ENCODE measurements around the gene CD40. TPM values are rescaled to one million over a fixed set of nuclear protein-coding genes. Genes with fewer than 3 reads are reported as not detected.

The CD40 gene
- total RNA-seq, 4 donors from 2014 or later, result 12.0 to 17.5 (median 15.9) TPM

GRCh38 chr20:46122071-46122470 lies 4.0 kb downstream of the CD40 start:
- WGBS, 2 donors, result 78 to 82% methylated on average over 11 of the region's 11 CpGs
- TF ChIP-seq, protein P1, sequence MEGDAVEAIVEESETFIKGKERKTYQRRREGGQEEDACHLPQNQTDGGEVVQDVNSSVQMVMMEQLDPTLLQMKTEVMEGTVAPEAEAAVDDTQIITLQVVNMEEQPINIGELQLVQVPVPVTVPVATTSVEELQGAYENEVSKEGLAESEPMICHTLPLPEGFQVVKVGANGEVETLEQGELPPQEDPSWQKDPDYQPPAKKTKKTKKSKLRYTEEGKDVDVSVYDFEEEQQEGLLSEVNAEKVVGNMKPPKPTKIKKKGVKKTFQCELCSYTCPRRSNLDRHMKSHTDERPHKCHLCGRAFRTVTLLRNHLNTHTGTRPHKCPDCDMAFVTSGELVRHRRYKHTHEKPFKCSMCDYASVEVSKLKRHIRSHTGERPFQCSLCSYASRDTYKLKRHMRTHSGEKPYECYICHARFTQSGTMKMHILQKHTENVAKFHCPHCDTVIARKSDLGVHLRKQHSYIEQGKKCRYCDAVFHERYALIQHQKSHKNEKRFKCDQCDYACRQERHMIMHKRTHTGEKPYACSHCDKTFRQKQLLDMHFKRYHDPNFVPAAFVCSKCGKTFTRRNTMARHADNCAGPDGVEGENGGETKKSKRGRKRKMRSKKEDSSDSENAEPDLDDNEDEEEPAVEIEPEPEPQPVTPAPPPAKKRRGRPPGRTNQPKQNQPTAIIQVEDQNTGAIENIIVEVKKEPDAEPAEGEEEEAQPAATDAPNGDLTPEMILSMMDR (IDR thresholded peaks at IDR 0.05), result no peak
- TF ChIP-seq POLR2A (IDR thresholded peaks at IDR 0.05), result no peak
- intact Hi-C loops (cut with DNase I; ENCODE audit: low total_unique reads), result no loop called here
- no peak overlapping the region for H3K4me3 ChIP-seq (ENCODE audit: low read depth, poor library complexity, severe bottlenecking)
- peak in 1 of 2 donors; percentile 63 for DNase-seq (ENCODE audit: low spot score in 2 of 2)

DNA sequence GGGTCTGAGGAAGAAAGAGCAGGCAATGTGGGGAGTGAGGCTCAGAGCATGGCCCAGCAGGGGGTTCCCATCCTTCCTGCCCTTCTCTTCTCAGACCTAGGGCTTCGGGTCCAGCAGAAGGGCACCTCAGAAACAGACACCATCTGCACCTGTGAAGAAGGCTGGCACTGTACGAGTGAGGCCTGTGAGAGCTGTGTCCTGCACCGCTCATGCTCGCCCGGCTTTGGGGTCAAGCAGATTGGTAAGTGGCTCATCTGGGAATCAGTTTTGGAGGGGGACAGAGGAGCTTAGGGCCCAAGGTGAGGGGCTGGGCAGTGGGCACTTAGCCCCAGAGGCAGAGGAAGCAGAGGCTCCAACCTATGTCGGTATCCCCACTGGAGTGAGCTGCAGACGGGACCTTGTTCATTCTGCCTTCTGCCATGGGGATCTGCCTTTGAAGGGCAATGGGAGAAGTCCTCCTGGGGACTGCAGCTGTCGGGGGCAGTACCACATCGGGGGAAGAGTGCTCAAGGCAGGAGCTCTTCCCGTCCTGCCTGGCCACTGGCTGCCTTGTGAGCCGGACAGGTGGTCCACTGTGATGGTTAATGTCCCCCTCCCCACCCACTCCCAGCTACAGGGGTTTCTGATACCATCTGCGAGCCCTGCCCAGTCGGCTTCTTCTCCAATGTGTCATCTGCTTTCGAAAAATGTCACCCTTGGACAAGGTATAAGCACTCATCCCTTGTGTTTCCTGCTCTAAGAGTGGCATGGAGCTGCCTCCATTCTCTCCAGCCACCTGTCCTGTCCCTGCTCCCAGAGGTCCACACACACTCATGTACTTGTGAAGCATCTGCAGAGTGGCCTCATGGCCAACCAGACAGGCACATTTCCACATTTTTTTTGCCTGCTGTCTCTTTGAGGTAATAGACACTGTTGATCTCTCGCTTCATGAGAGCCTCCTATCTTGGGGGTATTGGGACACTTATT lies 4.7 kb downstream of the CD40 start:
- DNase-seq (ENCODE audit: low spot score in 2 of 2), result peak in 1 of 2 donors; percentile 58
- WGBS, 2 donors, result 90 to 91% methylated on average over 15 of the region's 15 CpGs

GRCh38 chr20:46123482-46124245 lies 5.5 kb downstream of the CD40 start:
- WGBS, 2 donors, result 89 to 91% methylated on average over 11 of the region's 11 CpGs
- no peak overlapping the region for H3K4me3 ChIP-seq (ENCODE audit: low read depth, poor library complexity, severe bottlenecking)
- TF ChIP-seq, protein P1 (IDR thresholded peaks at IDR 0.05), result no peak
- TF ChIP-seq POLR2A (IDR thresholded peaks at IDR 0.05), result no peak
- intact Hi-C loops (cut with DNase I; ENCODE audit: low total_unique reads), result no loop called here
- peak in 1 of 2 donors; percentile 62 for DNase-seq (ENCODE audit: low spot score in 2 of 2)

More for the DNA sequence above, 4.7 kb downstream of the CD40 start:
- TF ChIP-seq, protein P1 (IDR thresholded peaks at IDR 0.05), result no peak
- no peak for TF ChIP-seq POLR2A (IDR thresholded peaks at IDR 0.05)
- H3K4me3 ChIP-seq (ENCODE audit: low read depth, poor library complexity, severe bottlenecking), result no peak overlapping the region
- intact Hi-C loops (cut with DNase I; ENCODE audit: low total_unique reads), result no loop called here

GRCh38 chr20:46126440-46127056 lies 8.4 kb downstream of the CD40 start:
- no peak overlapping the region for H3K4me3 ChIP-seq (ENCODE audit: low read depth, poor library complexity, severe bottlenecking)
- 81 to 84% methylated on average over 4 to 5 of the region's 5 CpGs for WGBS, 2 donors
- DNase-seq (ENCODE audit: low spot score in 2 of 2), result peak in 1 of 2 donors; percentile 26
- no peak for TF ChIP-seq POLR2A (IDR thresholded peaks at IDR 0.05)
- TF ChIP-seq, protein P1 (IDR thresholded peaks at IDR 0.05), result no peak
- intact Hi-C loops (cut with DNase I; ENCODE audit: low total_unique reads), result no loop called here

- DNase-seq (ENCODE audit: low spot score in 2 of 2), result peak in 1 of 2 donors; percentile 39
- intact Hi-C loops (cut with DNase I; ENCODE audit: low total_unique reads), result no loop called here
- no peak overlapping the region for H3K4me3 ChIP-seq (ENCODE audit: low read depth, poor library complexity, severe bottlenecking)
- WGBS, 2 donors, result 67 to 76% methylated on average over 11 of the region's 11 CpGs
- TF ChIP-seq, protein P1 (IDR thresholded peaks at IDR 0.05), result no peak
- no peak for TF ChIP-seq POLR2A (IDR thresholded peaks at IDR 0.05)
Measured at GRCh38 chr20:46127396-46128010, 9.4 kb downstream of the CD40 start.
